Fibroblast of skin of back (primary cell): Measurements from ENCODE around the gene TRIM33.
A peak's percentile ranks its signal among the peaks of the same experiment; 100 is the strongest.

ENCODE experiments used
- DNase-seq: peaks from one replicate; pipeline ENCODE4 v3.0.0-alpha.2; 2013

Gene TRIM33

GRCh38 chr1:114349891-114350605 lies 161.0 kb downstream of the TRIM33 start:
- DNase-seq: no peak

GRCh38 chr1:114347431-114348209 lies 163.4 kb downstream of the TRIM33 start:
- DNase-seq: no peak

GRCh38 chr1:114346480-114347029 lies 164.4 kb downstream of the TRIM33 start:
- DNase-seq: peak; percentile 87

- DNase-seq: no peak
These were observed 165.0 kb downstream of the TRIM33 start for GRCh38 chr1:114345930-114346479.

GRCh38 chr1:114344656-114345055 lies 166.3 kb downstream of the TRIM33 start:
- peak; percentile 9 for DNase-seq
